B cell (primary cell): Measurements from ENCODE around the gene PSAP. TPM values are rescaled to one million over a fixed set of nuclear protein-coding genes. Genes with fewer than 3 reads are reported as not detected.

ENCODE experiments used
- ATAC-seq: fragments of 200-7000 bp; cut with Tn5 transposase; one replicate; pipeline ENCODE4 v1.10.0; 2021; ENCODE audit warnings: low read depth, mild to moderate bottlenecking, moderate number of reproducible peaks, moderate library complexity
- CTCF ChIA-PET: fragments of 350-600 bp; sonication (Branson Sonifier 250); formaldehyde crosslinking; loops from one replicate; lab custom pipeline; 2021; ENCODE audit warnings: antibody characterized with exemption, inconsistent platforms; lab: Charles Lee
- POLR2A ChIA-PET: fragments of 350-600 bp; sonication (Branson Sonifier 250); formaldehyde crosslinking; loops from one replicate; lab custom pipeline; 2021; ENCODE audit warnings: antibody characterized with exemption; lab: Charles Lee
- DNase-seq: peaks from one replicate; pipeline ENCODE4 v3.0.0; 2013
- H2AFZ ChIP-seq: 2 replicates; pipeline ENCODE4 v1.6.1; 2012; ENCODE audit warnings: mild to moderate bottlenecking, low read depth, low read length; ENCODE audit not compliant: insufficient read depth, poor library complexity, severe bottlenecking
- H3K27ac ChIP-seq, 2 donors: 1 replicate in 1 of 2; 2 replicates in 1 of 2; pipeline ENCODE4 v1.5.1; 2012 to 2013; ENCODE audit warnings: low read length in 2 of 2, mild to moderate bottlenecking in 2 of 2, moderate library complexity in 1 of 2
- H3K27me3 ChIP-seq, 4 experiments: fragments of 200-600 bp in 1 of 4; sonication (generic) in 1 of 4; replicated peaks in 1 of 4; 1 replicate in 2 of 4; 2 replicates in 2 of 4; pipeline versions ENCODE4 v1.6.1 to v1.7.0; 2013 to 2016; ENCODE audit warnings: low read length in 3 of 4, mild to moderate bottlenecking in 2 of 4, mixed read lengths in 1 of 4, moderate library complexity in 1 of 4; ENCODE audit not compliant: insufficient read depth in 4 of 4, control insufficient read depth in 3 of 4; ENCODE audit errors: control extremely low read depth in 1 of 4
- H3K36me3 ChIP-seq, 2 experiments: replicated peaks in 1 of 2; 1 replicate in 1 of 2; 2 replicates in 1 of 2; pipeline versions ENCODE4 v1.6.1 to v1.7.1; 2013; ENCODE audit warnings: low read length in 1 of 2; ENCODE audit not compliant: insufficient read depth in 2 of 2, control insufficient read depth in 1 of 2; ENCODE audit errors: control extremely low read depth in 1 of 2, extremely low read depth in 1 of 2
- H3K4me1 ChIP-seq, 2 donors: fragments of 200-600 bp in 1 of 2; sonication (generic) in 1 of 2; 1 replicate in 1 of 2; 2 replicates in 1 of 2; pipeline versions ENCODE4 v1.5.1 to v1.6.1; 2013 to 2017; ENCODE audit warnings: low read length in 2 of 2; ENCODE audit not compliant: control insufficient read depth in 2 of 2, insufficient read depth in 2 of 2
- H3K4me2 ChIP-seq: replicated peaks from 2 replicates; pipeline ENCODE3; 2012; ENCODE audit warnings: mild to moderate bottlenecking, low read depth, low read length; ENCODE audit not compliant: poor library complexity, severe bottlenecking
- H3K4me3 ChIP-seq, 5 experiments: fragments of 200-600 bp in 1 of 5; sonication (generic) in 1 of 5; 1 replicate in 3 of 5; 2 replicates in 2 of 5; pipeline versions ENCODE4 v1.5.1 to v1.7.0; 2011 to 2016; ENCODE audit warnings: low read length in 4 of 5, mild to moderate bottlenecking in 4 of 5, low read depth in 2 of 5, control low read depth in 1 of 5, moderate library complexity in 1 of 5; ENCODE audit not compliant: insufficient read depth in 1 of 5; ENCODE audit errors: control extremely low read depth in 1 of 5, extremely low read depth in 1 of 5
- H3K79me2 ChIP-seq: fragments of 200-600 bp; sonication (generic); one replicate; pipeline ENCODE4 v1.6.0; 2016; ENCODE audit warnings: low read length; ENCODE audit not compliant: control insufficient read depth, insufficient read depth
- H3K9ac ChIP-seq: fragments of 200-600 bp; sonication (generic); 2 replicates; pipeline ENCODE4 v1.6.1; 2017; ENCODE audit warnings: mild to moderate bottlenecking, low read length, moderate library complexity
- H3K9me3 ChIP-seq, 3 donors: one replicate each; pipeline versions ENCODE4 v1.6.1 to v1.7.1; 2013; ENCODE audit warnings: low read length in 2 of 3; ENCODE audit not compliant: control insufficient read depth in 2 of 3, insufficient read depth in 1 of 3; ENCODE audit errors: control extremely low read depth in 1 of 3
- H4K20me1 ChIP-seq: 2 replicates; pipeline ENCODE4 v1.6.0; 2012; ENCODE audit warnings: mild to moderate bottlenecking, low read length; ENCODE audit not compliant: insufficient read depth, control insufficient read depth, poor library complexity, severe bottlenecking
- H3K27ac Mint-ChIP-seq: one replicate; pipeline ENCODE4 v1.8.0; 2021; ENCODE audit warnings: mixed read lengths
- H3K27me3 Mint-ChIP-seq: one replicate; pipeline ENCODE4 v1.8.0; 2021; ENCODE audit warnings: mixed read lengths
- H3K4me1 Mint-ChIP-seq: one replicate; pipeline ENCODE4 v1.8.0; 2021; ENCODE audit warnings: mixed read lengths
- H3K4me3 Mint-ChIP-seq: one replicate; pipeline ENCODE4 v1.8.0; 2021; ENCODE audit warnings: mixed read lengths
- H3K9me3 Mint-ChIP-seq: one replicate; pipeline ENCODE4 v1.8.0; 2022; ENCODE audit warnings: mixed read lengths; ENCODE audit not compliant: insufficient read depth
- EZH2 ChIP-seq: IDR thresholded peaks from 2 replicates; pipeline ENCODE4 v1.6.1; 2012; ENCODE audit warnings: borderline replicate concordance, low read depth, mild to moderate bottlenecking, moderate library complexity, low read length; ENCODE audit not compliant: insufficient read depth, poor library complexity, severe bottlenecking
- WGBS: methylation state at CpG from one replicate; pipeline ENCODE4 v1.1.5; 2013; ENCODE audit warnings: missing lambda C conversion rate; ENCODE audit not compliant: insufficient coverage; 5-methylcytosine and 5-hydroxymethylcytosine counted together
- intact Hi-C: fragments of 100-400 bp; cut with micrococcal nuclease; formaldehyde crosslinking; loops from one replicate; pipeline ENCODE4 v1.10.0; 2022
- polyA plus RNA-seq: library from polyadenylated mRNA; depleted of rRNA; stranded (reverse); fragments of >200 nt; gene quantifications from 2 replicates; pipeline ENCODE4 v1.2.3, GENCODE V29; 2012
- total RNA-seq, 2 donors: library from RNA; stranded (reverse); fragments of 120-200 nt in 1 of 2; gene quantifications; 1 replicate in 1 of 2; 2 replicates in 1 of 2; pipeline versions ENCODE4 v1.2.3 to v1.2.4, GENCODE V29; 2013 to 2022
- TF ChIP-seq, protein P1 (sequence below): fragments of 200-600 bp; IDR thresholded peaks from one replicate; pipeline ENCODE4 v1.8.0; 2022; ENCODE audit warnings: antibody characterized with exemption, mild to moderate bottlenecking

PSAP gene
- total and polyA plus RNA-seq, 2 donors (not counting 1 experiment from before 2014, with no cell fraction given) = 206 to 509 TPM

DNA sequence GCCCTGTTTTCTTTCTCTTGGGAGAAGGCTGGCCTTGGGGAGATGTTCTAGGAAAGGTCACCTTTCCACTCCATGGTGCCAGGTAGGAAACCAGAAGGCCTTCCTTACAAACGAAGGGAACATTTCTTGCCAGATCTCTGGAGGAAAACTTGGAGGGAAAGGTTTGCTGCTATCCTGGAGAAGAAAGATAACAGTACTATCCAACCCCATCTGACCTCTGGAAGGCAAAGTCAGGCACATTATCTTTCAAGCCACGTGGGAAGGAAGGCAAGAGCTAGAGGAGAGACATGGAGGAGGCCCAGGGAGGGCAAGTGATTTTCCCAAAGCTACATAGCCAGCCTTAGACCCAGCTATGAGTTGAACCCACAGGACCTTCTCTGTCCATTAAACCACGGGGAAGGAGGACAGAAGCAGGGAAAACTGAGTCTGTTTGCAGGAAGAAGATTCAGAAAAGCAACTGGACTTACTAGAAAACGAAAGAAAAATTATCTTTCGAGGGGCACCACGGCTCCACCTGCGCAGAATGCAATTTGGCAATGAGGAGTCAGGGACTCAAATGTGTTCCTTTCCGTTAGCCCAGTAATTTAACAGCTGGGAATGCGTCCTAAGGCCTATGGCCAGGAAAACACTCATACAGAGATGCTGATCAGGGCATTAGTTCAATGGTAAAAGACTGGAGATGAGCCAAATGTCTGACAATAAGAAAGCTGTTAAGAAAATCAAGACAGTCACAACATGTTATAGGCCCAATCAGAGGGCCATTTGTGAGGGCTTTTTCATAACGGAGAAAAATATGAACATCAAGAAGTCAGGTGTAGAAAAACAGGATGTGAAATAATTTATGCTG is 32.0 kb upstream of the PSAP start:
- ChIA-PET CTCF (interaction anchor here (0.9 to 2.5 kb wide), 6 partner anchors 13 to 111 kb away, joined by 3 to 17 read pairs (median 6); partner anchors contain the start of genes PSAP and VSIR), POLR2A (interaction anchor here (0.6 to 1.6 kb wide), 7 partner anchors 12 to 230 kb away, joined by 3 to 12 read pairs (median 3); partner anchors contain the start of gene PSAP)
- ATAC-seq (no peak), DNase-seq (peak; percentile 37)
- Histone ChIP-seq H3K27me3 (no peaks in the 10 kb centered on the region), H3K4me2 (peak overlapping the region; percentile 45), H4K20me1 (no peaks in the 10 kb centered on the region), H3K79me2 (no peaks in the 10 kb centered on the region), H3K4me1 (peaks cover 29 to 42% of the 10 kb centered on the region in 2 donors), H2AFZ (peak overlapping the region; percentile 13), H3K9ac (no peak overlapping the region), H3K27ac (no peak overlapping the region), H3K4me3 (peak overlapping the region in 1 of 5 experiments; percentile 8), H3K36me3 (no peaks in the 10 kb centered on the region), H3K9me3 (no peaks in the 10 kb centered on the region)
- TF ChIP-seq, protein P1, sequence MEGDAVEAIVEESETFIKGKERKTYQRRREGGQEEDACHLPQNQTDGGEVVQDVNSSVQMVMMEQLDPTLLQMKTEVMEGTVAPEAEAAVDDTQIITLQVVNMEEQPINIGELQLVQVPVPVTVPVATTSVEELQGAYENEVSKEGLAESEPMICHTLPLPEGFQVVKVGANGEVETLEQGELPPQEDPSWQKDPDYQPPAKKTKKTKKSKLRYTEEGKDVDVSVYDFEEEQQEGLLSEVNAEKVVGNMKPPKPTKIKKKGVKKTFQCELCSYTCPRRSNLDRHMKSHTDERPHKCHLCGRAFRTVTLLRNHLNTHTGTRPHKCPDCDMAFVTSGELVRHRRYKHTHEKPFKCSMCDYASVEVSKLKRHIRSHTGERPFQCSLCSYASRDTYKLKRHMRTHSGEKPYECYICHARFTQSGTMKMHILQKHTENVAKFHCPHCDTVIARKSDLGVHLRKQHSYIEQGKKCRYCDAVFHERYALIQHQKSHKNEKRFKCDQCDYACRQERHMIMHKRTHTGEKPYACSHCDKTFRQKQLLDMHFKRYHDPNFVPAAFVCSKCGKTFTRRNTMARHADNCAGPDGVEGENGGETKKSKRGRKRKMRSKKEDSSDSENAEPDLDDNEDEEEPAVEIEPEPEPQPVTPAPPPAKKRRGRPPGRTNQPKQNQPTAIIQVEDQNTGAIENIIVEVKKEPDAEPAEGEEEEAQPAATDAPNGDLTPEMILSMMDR = no peak
- TF ChIP-seq EZH2 = no peak
- Mint-ChIP-seq H3K4me3 (peak overlapping the region; percentile 69), H3K4me1 (peaks cover 44% of the 10 kb centered on the region), H3K27ac (peak overlapping the region; percentile 85), H3K9me3 (no peaks in the 10 kb centered on the region), H3K27me3 (no peaks in the 10 kb centered on the region)
- intact Hi-C loops = no loop called here
- 73% methylated on average over 8 of the region's 10 CpGs for WGBS
